ENCODE results near the gene PMF1. TPM values are rescaled to one million over a fixed set of nuclear protein-coding genes. Genes with fewer than 3 reads are reported as not detected.
A peak's percentile ranks its signal among the peaks of the same experiment; 100 is the strongest.

Gene PMF1
- total and polyA plus RNA-seq, 2 experiments from 2014 or later = 112 to 118 TPM

DNA sequence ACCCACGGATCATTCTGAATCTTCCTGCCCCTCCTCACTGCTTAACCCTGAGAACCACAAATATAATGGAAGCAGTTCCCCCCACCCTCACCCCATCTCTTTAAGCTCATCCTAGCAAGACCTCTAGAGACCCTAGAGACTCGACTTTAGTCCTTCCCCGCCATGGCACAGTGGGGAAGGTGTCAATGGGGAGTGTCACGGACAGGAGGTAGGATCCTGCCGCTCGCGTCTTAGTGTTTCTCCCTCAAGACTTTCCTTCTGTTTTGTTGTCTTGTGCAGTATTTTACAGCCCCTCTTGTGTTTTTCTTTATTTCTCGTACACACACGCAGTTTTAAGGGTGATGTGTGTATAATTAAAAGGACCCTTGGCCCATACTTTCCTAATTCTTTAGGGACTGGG is 677 bp upstream of the PMF1 start (continued):
- TF ChIP-seq ZNF462 (CRISPR knock-in tag; IDR thresholded peaks at IDR 0.05) = no peak
- no peak for TF ChIP-seq EZH2phosphoT487 (IDR thresholded peaks at IDR 0.05; ENCODE audit: unreplicated experiment)
- no peak for TF ChIP-seq JUNB (IDR thresholded peaks at IDR 0.05; ENCODE audit: unreplicated experiment)

- Mint-ChIP-seq H3K36me3 (ENCODE audit: low read depth) (peaks cover 23% of the 10 kb centered on the region), H3K4me3 (peak overlapping the region; percentile 96), H3K4me1 (peaks cover 25% of the 10 kb centered on the region), H3K27ac (peak overlapping the region; percentile 100), H3K9me3 (no peaks in the 10 kb centered on the region), H3K27me3 (ENCODE audit: insufficient read depth, low read depth, poor library complexity) (peaks cover 11% of the 10 kb centered on the region)
- Histone ChIP-seq H4K20me1 (replicated peaks; ENCODE audit: insufficient read depth) (peaks cover 11% of the 10 kb centered on the region; the same call in 1 of the 2 replicates), H3K9me2 (ENCODE audit: insufficient read depth) (no peaks in the 10 kb centered on the region), H2AFZ (no peak overlapping the region), H3F3A (replicated peaks; ENCODE audit: low read depth) (peaks cover 11% of the 10 kb centered on the region; the same call in 1 of the 2 replicates), H3K79me2 (replicated peaks; ENCODE audit: insufficient read depth) (peaks cover 50% of the 10 kb centered on the region), H3K27ac (ENCODE audit: low read depth) (peak overlapping the region; percentile 96), H3K36me3 (ENCODE audit: insufficient read depth) (0 out of 2 replicates have a peak, but pooled peaks cover 5% of the 10 kb centered on the region), H3K4me1 (ENCODE audit: insufficient read depth) (peaks cover 27% of the 10 kb centered on the region), H3K27me3 (ENCODE audit: insufficient read depth) (no peaks in the 10 kb centered on the region), H3K4me3 (peak overlapping the region; percentile 64), H3K4me2 (peak overlapping the region; percentile 98)
- no peak for TF ChIP-seq REST (IDR thresholded peaks at IDR 0.05; ENCODE audit: unreplicated experiment)
- TF ChIP-seq ZNF462 (CRISPR knock-in tag; IDR thresholded peaks at IDR 0.05) = no peak
- TF ChIP-seq POLR2AphosphoS5 (IDR thresholded peaks at IDR 0.05; ENCODE audit: low read depth) = no peak
- TF ChIP-seq EZH2phosphoT487 (IDR thresholded peaks at IDR 0.05; ENCODE audit: unreplicated experiment) = no peak
- ATAC-seq (no peak), DNase-seq (ENCODE audit: low spot score) (no peak)
Observed at GRCh38 chr1:156213644-156213966, 798 bp downstream of the PMF1 start.
